Measurements from ENCODE around the gene MBD2. TPM values are rescaled to one million over a fixed set of nuclear protein-coding genes. Genes with fewer than 3 reads are reported as not detected.

The MBD2 gene
- total RNA-seq = 100 to 1,000 TPM; 101 to 102 TPM

GRCh38 chr18:54224379-54225014 is at the start of gene MBD2:
TSS of gene MBD2 (minus strand) at chr18:54224669. CDS start at chr18:54224559, 110 bp downstream.
- ATAC-seq (peak; percentile 93), DNase-seq (peak; percentile 96)
- TF ChIP-seq CTCF (IDR thresholded peaks at IDR 0.05) = no peak
- H3K27me3 Mint-ChIP-seq = no peaks in the 10 kb centered on the region
- intact Hi-C loops (cut with micrococcal nuclease) = no loop called here
- no peaks in the 10 kb centered on the region for H3K9me3 Mint-ChIP-seq
- H3K27ac Mint-ChIP-seq = peak within 1 kb of the TSS; percentile 93
- peaks cover 17% of the 10 kb centered on the region for H3K36me3 Mint-ChIP-seq (ENCODE audit: low read depth)
- H3K4me1 Mint-ChIP-seq (ENCODE audit: low read depth) = peaks cover 46% of the 10 kb centered on the region
- ChIA-PET POLR2A (interaction anchor here (0.6 to 1.0 kb wide), 5 partner anchors 9 to 133 kb away, joined by 3 to 4 read pairs (median 3); partner anchors contain the start of genes C18orf54 and STARD6), CTCF (interaction anchor here (0.8 to 2.4 kb wide), 5 partner anchors 42 to 133 kb away, joined by 3 to 16 read pairs (median 6); partner anchors contain the start of genes C18orf54, POLI and STARD6)
- H3K4me3 Mint-ChIP-seq = peak within 1 kb of the TSS; percentile 89

GRCh38 chr18:54269893-54270844 is 45.7 kb upstream of the MBD2 start:
- H3K27me3 Mint-ChIP-seq = no peaks in the 10 kb centered on the region
- peak overlapping the region; percentile 97 for H3K27ac Mint-ChIP-seq
- peaks cover 16% of the 10 kb centered on the region for H3K4me1 Mint-ChIP-seq (ENCODE audit: low read depth)
- H3K36me3 Mint-ChIP-seq (ENCODE audit: low read depth) = no peaks in the 10 kb centered on the region
- ChIA-PET CTCF (interaction anchor here (0.9 to 4.1 kb wide), 25 partner anchors 9 to 155 kb away, joined by 3 to 53 read pairs (median 4); partner anchors contain the start of genes C18orf54, MBD2 and STARD6), POLR2A (interaction anchor here (0.9 to 3.3 kb wide), 8 partner anchors 9 to 122 kb away, joined by 3 to 19 read pairs (median 5); partner anchors contain the start of genes C18orf54 and MBD2)
- intact Hi-C loops (cut with micrococcal nuclease) = no loop called here
- no peaks in the 10 kb centered on the region for H3K9me3 Mint-ChIP-seq
- peak overlapping the region; percentile 85 for H3K4me3 Mint-ChIP-seq
- DNase-seq (peak; percentile 82), ATAC-seq (peak; percentile 62)
- peak; percentile 78 for TF ChIP-seq CTCF (IDR thresholded peaks at IDR 0.05)

- Mint-ChIP-seq H3K4me3 (peak overlapping the region; percentile 85), H3K36me3 (ENCODE audit: low read depth) (peaks cover under 1% of the 10 kb centered on the region), H3K9me3 (no peaks in the 10 kb centered on the region), H3K27ac (peak overlapping the region; percentile 97), H3K27me3 (no peaks in the 10 kb centered on the region), H3K4me1 (ENCODE audit: low read depth) (peaks cover 28% of the 10 kb centered on the region)
- ChIA-PET CTCF (interaction anchor here (1.1 to 4.1 kb wide), 7 partner anchors 15 to 149 kb away, joined by 3 to 53 read pairs (median 15); partner anchors contain the start of genes C18orf54 and STARD6), POLR2A (interaction anchor here (0.7 to 3.3 kb wide), 4 partner anchors 10 to 48 kb away, joined by 3 to 19 read pairs (median 6); no protein-coding TSS in a partner anchor)
- TF ChIP-seq CTCF (IDR thresholded peaks at IDR 0.05) = no peak
- DNase-seq (no peak), ATAC-seq (no peak)
- intact Hi-C loops (cut with micrococcal nuclease) = no loop called here
These were observed 44.3 kb upstream of the MBD2 start for GRCh38 chr18:54268751-54269150.

- intact Hi-C loops (cut with micrococcal nuclease) = no loop called here
- ATAC-seq (no peak), DNase-seq (no peak)
- ChIA-PET POLR2A (interaction anchor here (0.7 kb wide), 1 partner anchor 24 kb away, joined by 3 read pairs; no protein-coding TSS in a partner anchor), CTCF (interaction anchor here (1.0 kb wide), 1 partner anchor 45 kb away, joined by 3 read pairs; no protein-coding TSS in a partner anchor)
- peaks cover 32% of the 10 kb centered on the region for H3K4me1 Mint-ChIP-seq (ENCODE audit: low read depth)
- peaks cover 1% of the 10 kb centered on the region for H3K36me3 Mint-ChIP-seq (ENCODE audit: low read depth)
- H3K9me3 Mint-ChIP-seq = no peaks in the 10 kb centered on the region
- no peak overlapping the region for H3K27ac Mint-ChIP-seq
- no peak for TF ChIP-seq CTCF (IDR thresholded peaks at IDR 0.05)
- no peak overlapping the region for H3K4me3 Mint-ChIP-seq
- no peaks in the 10 kb centered on the region for H3K27me3 Mint-ChIP-seq
These were observed 43.2 kb upstream of the MBD2 start for GRCh38 chr18:54267701-54268100.
